Activated gamma-delta T cell treated with Interleukin-2 at 50 U/mL for 16 hours (primary cell): ENCODE results near the gene C2CD4C.
"Not testable (repeated sequence)": the region's sequence is repeated elsewhere in the genome, so short reads cannot be mapped to it uniquely, and the experiment has no call there.

ENCODE experiments used
- DNase-seq: peaks from one replicate; pipeline ENCODE4 v3.0.0-alpha.2; 2020

C2CD4C gene

DNA sequence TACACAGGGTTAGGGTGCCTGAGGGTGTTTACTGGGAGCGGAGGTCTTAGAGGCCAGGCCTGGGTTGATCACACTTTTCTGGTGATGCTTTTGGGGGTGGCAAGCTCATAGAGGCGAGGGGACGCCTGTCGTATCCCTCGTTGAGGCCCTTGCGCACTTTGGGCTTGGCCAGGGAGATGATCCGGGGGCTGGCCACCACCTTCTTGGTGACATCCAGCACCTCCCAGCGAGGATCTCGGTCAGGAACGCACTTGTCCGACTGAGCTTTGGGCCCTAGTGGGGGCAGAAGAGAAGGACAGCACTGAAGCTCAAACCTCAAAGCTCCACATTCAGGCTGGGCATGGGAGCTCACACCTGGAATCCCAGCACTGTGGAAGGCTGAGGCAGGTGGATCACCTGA, 46.8 kb downstream of the C2CD4C start:
- no peak for DNase-seq

GRCh38 chr19:359653-359925, 49.4 kb downstream of the C2CD4C start:
- no peak for DNase-seq

DNA sequence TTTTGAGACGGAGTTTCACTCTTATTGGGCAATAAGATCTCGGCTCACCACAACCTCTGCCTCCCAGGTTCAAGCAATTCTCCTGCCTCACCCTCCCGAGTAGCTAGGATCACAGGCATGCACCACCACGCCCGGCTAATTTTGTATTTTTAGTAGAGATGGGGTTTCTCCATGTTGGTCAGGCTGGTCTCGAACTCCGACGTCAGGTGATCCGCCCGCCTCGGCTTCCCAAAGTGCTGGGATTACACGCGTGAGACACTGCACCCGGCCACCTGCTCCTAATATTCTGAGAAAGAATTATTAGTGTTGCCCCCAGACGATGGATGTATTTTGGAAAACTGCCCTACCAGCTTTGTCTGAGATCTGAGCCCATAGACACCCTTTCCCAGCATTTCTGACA, 53.4 kb downstream of the C2CD4C start:
- DNase-seq: not testable (repeated sequence)
